ENCODE results near the gene AKIRIN2.

AKIRIN2 gene

DNA sequence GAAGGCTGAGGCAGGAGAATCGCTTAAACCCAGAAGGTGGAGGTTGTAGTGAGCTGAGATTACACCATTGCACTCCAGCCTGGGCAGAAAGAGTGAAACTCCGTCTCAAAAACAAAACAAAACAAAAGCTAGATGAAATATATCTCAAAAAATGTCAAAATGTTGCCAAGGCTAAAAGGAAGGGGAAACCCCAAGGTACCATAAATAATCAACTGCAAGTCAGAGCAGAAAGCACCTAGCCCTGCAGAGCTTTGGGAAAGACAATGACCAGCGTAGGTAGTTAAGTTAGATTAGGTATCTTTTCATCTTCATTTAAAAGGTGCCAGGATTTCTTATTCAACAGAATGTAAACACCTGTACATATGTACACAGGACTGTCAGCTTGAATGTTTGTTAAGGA is 33.0 kb downstream of the AKIRIN2 start:
- no peak for TF ChIP-seq BACH2 (CRISPR knock-in tag; IDR thresholded peaks at IDR 0.05; ENCODE audit: borderline replicate concordance)
- TF ChIP-seq TSHZ2 (CRISPR knock-in tag; IDR thresholded peaks at IDR 0.05) = no peak
- no peak for TF ChIP-seq CREB5 (CRISPR knock-in tag; IDR thresholded peaks at IDR 0.05; ENCODE audit: low read depth)
- TF ChIP-seq POU6F1 (CRISPR knock-in tag; IDR thresholded peaks at IDR 0.05; ENCODE audit: borderline replicate concordance, low read depth) = no peak
- no peak for TF ChIP-seq ZNF8 (CRISPR knock-in tag; IDR thresholded peaks at IDR 0.05)
- TF ChIP-seq ESRRG (CRISPR knock-in tag; IDR thresholded peaks at IDR 0.05) = no peak
- no peak for TF ChIP-seq TCF4 (CRISPR knock-in tag; IDR thresholded peaks at IDR 0.05; ENCODE audit: borderline replicate concordance)
- TF ChIP-seq CSRNP3 (CRISPR knock-in tag; IDR thresholded peaks at IDR 0.05) = no peak
- no peak for TF ChIP-seq GLIS3 (CRISPR knock-in tag; IDR thresholded peaks at IDR 0.05)
- ATAC-seq = no peak

DNA sequence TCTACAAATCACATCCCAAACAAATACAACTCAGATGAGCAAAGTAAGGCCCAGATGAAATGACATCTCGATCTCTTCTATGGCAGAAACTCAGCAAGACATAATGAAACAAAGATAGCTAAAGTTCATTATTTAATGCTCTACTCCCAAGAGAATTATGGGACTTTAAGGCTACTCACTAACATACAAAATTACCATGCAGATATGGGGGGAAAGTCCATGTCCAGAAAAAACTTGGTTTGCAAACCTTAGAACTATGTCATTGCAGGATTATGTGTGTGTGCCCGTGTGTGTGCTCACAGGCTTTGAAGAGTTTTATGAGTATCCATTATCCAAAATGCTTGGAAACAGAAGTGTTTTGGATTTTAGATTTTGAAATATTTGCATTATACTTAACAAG is 34.0 kb downstream of the AKIRIN2 start:
- no peak for TF ChIP-seq ARNTL (CRISPR knock-in tag; IDR thresholded peaks at IDR 0.05; ENCODE audit: borderline replicate concordance, low read depth)
- TF ChIP-seq CSRNP3 (CRISPR knock-in tag; IDR thresholded peaks at IDR 0.05) = no peak
- no peak for TF ChIP-seq OSR1 (CRISPR knock-in tag; IDR thresholded peaks at IDR 0.05)
- TF ChIP-seq CSDC2 (CRISPR knock-in tag; IDR thresholded peaks at IDR 0.05) = no peak
- ATAC-seq = no peak

GRCh38 chr6:87667032-87667431 is 35.0 kb downstream of the AKIRIN2 start:
- TF ChIP-seq RARB (CRISPR knock-in tag; IDR thresholded peaks at IDR 0.05) (no peak), GLIS3 (CRISPR knock-in tag; IDR thresholded peaks at IDR 0.05) (no peak), ESRRG (CRISPR knock-in tag; IDR thresholded peaks at IDR 0.05) (no peak)
- TF ChIP-seq, protein P1, sequence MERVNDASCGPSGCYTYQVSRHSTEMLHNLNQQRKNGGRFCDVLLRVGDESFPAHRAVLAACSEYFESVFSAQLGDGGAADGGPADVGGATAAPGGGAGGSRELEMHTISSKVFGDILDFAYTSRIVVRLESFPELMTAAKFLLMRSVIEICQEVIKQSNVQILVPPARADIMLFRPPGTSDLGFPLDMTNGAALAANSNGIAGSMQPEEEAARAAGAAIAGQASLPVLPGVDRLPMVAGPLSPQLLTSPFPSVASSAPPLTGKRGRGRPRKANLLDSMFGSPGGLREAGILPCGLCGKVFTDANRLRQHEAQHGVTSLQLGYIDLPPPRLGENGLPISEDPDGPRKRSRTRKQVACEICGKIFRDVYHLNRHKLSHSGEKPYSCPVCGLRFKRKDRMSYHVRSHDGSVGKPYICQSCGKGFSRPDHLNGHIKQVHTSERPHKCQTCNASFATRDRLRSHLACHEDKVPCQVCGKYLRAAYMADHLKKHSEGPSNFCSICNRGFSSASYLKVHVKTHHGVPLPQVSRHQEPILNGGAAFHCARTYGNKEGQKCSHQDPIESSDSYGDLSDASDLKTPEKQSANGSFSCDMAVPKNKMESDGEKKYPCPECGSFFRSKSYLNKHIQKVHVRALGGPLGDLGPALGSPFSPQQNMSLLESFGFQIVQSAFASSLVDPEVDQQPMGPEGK (CRISPR knock-in tag; IDR thresholded peaks at IDR 0.05; ENCODE audit: borderline replicate concordance) = no peak
- no peak for ATAC-seq

- no peak for ATAC-seq
- no peak for TF ChIP-seq POU6F1 (CRISPR knock-in tag; IDR thresholded peaks at IDR 0.05; ENCODE audit: borderline replicate concordance, low read depth)
- no peak for TF ChIP-seq ARNTL (CRISPR knock-in tag; IDR thresholded peaks at IDR 0.05; ENCODE audit: borderline replicate concordance, low read depth)
- TF ChIP-seq CSDC2 (CRISPR knock-in tag; IDR thresholded peaks at IDR 0.05) = no peak
- no peak for TF ChIP-seq ZNF565 (CRISPR knock-in tag; conservative IDR thresholded peaks at IDR 0.05; ENCODE audit: low read depth)
- TF ChIP-seq, protein P1 (CRISPR knock-in tag; IDR thresholded peaks at IDR 0.05; ENCODE audit: borderline replicate concordance) = no peak
- no peak for TF ChIP-seq ZC3H10 (CRISPR knock-in tag; IDR thresholded peaks at IDR 0.05)
- TF ChIP-seq ESRRG (CRISPR knock-in tag; IDR thresholded peaks at IDR 0.05) = no peak
- no peak for TF ChIP-seq CREB5 (CRISPR knock-in tag; IDR thresholded peaks at IDR 0.05; ENCODE audit: low read depth)
Measured at GRCh38 chr6:87664921-87665485, 37.0 kb downstream of the AKIRIN2 start.
